ENCODE results near the gene CACNB4. TPM values are rescaled to one million over a fixed set of nuclear protein-coding genes. Genes with fewer than 3 reads are reported as not detected.

The CACNB4 gene
- total RNA-seq, 1 donor from 2014 or later = 5.6 TPM

- no peaks in the 10 kb centered on the region for H3K9me3 Mint-ChIP-seq
- no peaks in the 10 kb centered on the region for H3K4me1 Mint-ChIP-seq (ENCODE audit: unreplicated experiment)
- H3K36me3 Mint-ChIP-seq = peaks cover 23% of the 10 kb centered on the region
- no peaks in the 10 kb centered on the region for H3K27me3 Mint-ChIP-seq
- H3K4me3 Mint-ChIP-seq = no peak overlapping the region
- no peak for TF ChIP-seq CTCF (conservative IDR thresholded peaks at IDR 0.05)
- H3K27ac Mint-ChIP-seq = no peak overlapping the region
- no peak for DNase-seq (ENCODE audit: extremely low spot score, unreplicated experiment)
These were observed 305.7 kb downstream of the CACNB4 start for GRCh38 chr2:151793123-151793522.

GRCh38 chr2:151792589-151792988 is 306.3 kb downstream of the CACNB4 start:
- no peak for TF ChIP-seq CTCF (conservative IDR thresholded peaks at IDR 0.05)
- Mint-ChIP-seq H3K4me3 (no peak overlapping the region), H3K4me1 (ENCODE audit: unreplicated experiment) (no peaks in the 10 kb centered on the region), H3K9me3 (no peaks in the 10 kb centered on the region), H3K27ac (no peak overlapping the region), H3K36me3 (peaks cover 26% of the 10 kb centered on the region), H3K27me3 (no peaks in the 10 kb centered on the region)
- no peak for DNase-seq (ENCODE audit: extremely low spot score, unreplicated experiment)

DNA sequence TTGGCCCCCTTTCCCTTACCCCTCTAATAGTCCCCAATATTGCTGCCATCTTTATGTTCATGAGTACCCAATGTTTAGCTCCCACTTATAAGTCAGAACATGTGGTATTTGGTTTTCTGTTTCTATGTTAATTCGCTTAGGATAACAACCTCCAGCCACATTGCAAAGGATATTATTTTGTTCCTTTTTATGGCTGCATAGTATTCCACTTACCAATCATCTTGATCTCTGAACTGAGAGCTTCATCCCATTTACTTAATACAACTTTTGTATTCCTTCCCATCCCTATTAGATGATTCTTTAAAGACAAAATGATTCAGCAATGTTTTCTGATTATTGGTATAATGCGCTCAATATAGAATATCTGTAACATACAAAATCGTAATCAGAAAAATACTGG is 307.3 kb downstream of the CACNB4 start:
- no peak overlapping the region for H3K4me3 Mint-ChIP-seq
- H3K36me3 Mint-ChIP-seq = peaks cover 21% of the 10 kb centered on the region
- H3K9me3 Mint-ChIP-seq = no peaks in the 10 kb centered on the region
- no peak for TF ChIP-seq CTCF (conservative IDR thresholded peaks at IDR 0.05)
- H3K27me3 Mint-ChIP-seq = no peaks in the 10 kb centered on the region
- H3K27ac Mint-ChIP-seq = no peak overlapping the region
- no peak for DNase-seq (ENCODE audit: extremely low spot score, unreplicated experiment)
- H3K4me1 Mint-ChIP-seq (ENCODE audit: unreplicated experiment) = no peaks in the 10 kb centered on the region

- Mint-ChIP-seq H3K9me3 (no peaks in the 10 kb centered on the region), H3K27ac (no peak overlapping the region), H3K4me1 (ENCODE audit: unreplicated experiment) (no peaks in the 10 kb centered on the region), H3K4me3 (no peak overlapping the region), H3K27me3 (no peaks in the 10 kb centered on the region), H3K36me3 (peaks cover 24% of the 10 kb centered on the region)
- no peak for TF ChIP-seq CTCF (conservative IDR thresholded peaks at IDR 0.05)
- DNase-seq (ENCODE audit: extremely low spot score, unreplicated experiment) = no peak
These were observed 308.2 kb downstream of the CACNB4 start for GRCh38 chr2:151790689-151791088.

DNA sequence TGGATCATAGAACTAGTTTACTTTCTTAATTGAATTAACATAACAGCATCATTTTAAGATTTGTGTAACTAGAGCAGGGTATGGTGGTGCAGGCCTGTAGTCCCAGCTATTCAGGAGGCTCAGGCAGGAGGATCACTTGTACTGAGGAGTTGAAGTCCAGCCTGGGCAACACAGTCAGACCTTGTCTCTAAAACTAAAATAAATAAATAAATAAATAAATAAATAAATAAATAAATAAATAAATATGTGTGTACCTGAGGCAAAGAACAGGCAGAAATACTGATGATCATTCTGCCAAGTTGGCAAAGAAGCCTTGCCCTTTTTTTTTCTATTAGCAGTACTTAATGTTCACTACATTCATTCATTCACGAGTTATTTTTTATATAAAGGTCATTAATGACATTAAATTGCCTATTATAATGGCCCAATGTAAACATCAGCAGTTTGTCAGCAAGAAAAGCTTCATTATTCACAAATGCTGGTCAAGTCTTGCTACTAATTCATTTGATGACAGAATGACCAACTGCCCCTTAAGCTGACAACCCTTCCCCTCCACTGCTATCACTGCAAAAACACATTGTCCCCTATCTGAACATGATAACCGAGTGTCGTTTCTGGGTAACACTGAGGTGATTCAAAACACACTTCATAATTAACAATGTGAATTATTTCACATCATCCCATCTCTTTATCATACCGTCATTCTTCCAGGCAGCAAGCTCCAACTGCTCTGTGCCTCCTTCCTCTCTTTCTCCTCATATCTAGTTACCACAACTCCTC is 309.6 kb downstream of the CACNB4 start:
- Mint-ChIP-seq H3K27me3 (no peaks in the 10 kb centered on the region), H3K27ac (no peak overlapping the region), H3K4me1 (ENCODE audit: unreplicated experiment) (no peaks in the 10 kb centered on the region), H3K4me3 (no peak overlapping the region), H3K36me3 (peaks cover 37% of the 10 kb centered on the region), H3K9me3 (no peaks in the 10 kb centered on the region)
- no peak for DNase-seq (ENCODE audit: extremely low spot score, unreplicated experiment)
- no peak for TF ChIP-seq CTCF (conservative IDR thresholded peaks at IDR 0.05)

Measured in type B pancreatic cell (in vitro differentiated cells).